ENCODE data around the gene CD36. TPM values are rescaled to one million over a fixed set of nuclear protein-coding genes. Genes with fewer than 3 reads are reported as not detected.
A peak's percentile ranks its signal among the peaks of the same experiment; 100 is the strongest.

CD36 gene
- total and polyA plus RNA-seq, 10 of the 15 experiments (the other 5 are each of a cell fraction or from before 2014, with no cell fraction given), result 0.20 to 283 (median 172) TPM

GRCh38 chr7:80699045-80699638 is 60.7 kb downstream of the CD36 start:
- no peaks in the 10 kb centered on the region for H4K20me1 ChIP-seq (ENCODE audit: control insufficient read depth, insufficient read depth)
- RAD21 ChIA-PET (ENCODE audit: unreplicated experiment), result interaction anchor here (1.9 kb wide), 1 partner anchor 771 kb away, joined by 8 read pairs; no protein-coding TSS in a partner anchor

More at GRCh38 chr7:80699045-80699638, 60.7 kb downstream of the CD36 start:
- 19% methylated on average over 5 of the region's 5 CpGs for whole genome bisulfite sequencing (ENCODE audit: insufficient coverage, insufficient replicate concordance, low lambda C conversion rate, missing lambda C conversion rate)
- Histone ChIP-seq H3K36me3 (ENCODE audit: control insufficient read depth in 2 of 2, insufficient read depth in 2 of 2, low read length in 1 of 2) (no peaks in the 10 kb centered on the region), H3K9me3 (replicated peaks; ENCODE audit: control insufficient read depth, insufficient read depth, low read length) (no peaks in the 10 kb centered on the region), H3K9ac (ENCODE audit: control insufficient read depth, insufficient read depth, low read length) (no peak overlapping the region), H3K27ac (ENCODE audit: control insufficient read depth, insufficient read depth) (no peak overlapping the region), H3K4me3 (no peak overlapping the region), H3K4me2 (ENCODE audit: control insufficient read depth, insufficient read depth) (no peak overlapping the region), H2AFZ (ENCODE audit: control insufficient read depth, low read depth, low read length) (no peak overlapping the region), H3K4me1 (ENCODE audit: control insufficient read depth, insufficient read depth, low read length) (no peaks in the 10 kb centered on the region), H3K27me3 (replicated peaks in 1 of 2; ENCODE audit: control insufficient read depth in 2 of 2, insufficient read depth in 2 of 2, low read length in 1 of 2) (no peaks in the 10 kb centered on the region), H3K79me2 (ENCODE audit: control insufficient read depth, insufficient read depth, low read length) (no peaks in the 10 kb centered on the region)
- SMC1A ChIA-PET (ENCODE audit: uncharacterized antibody, unreplicated experiment), result interaction anchor here (2.0 kb wide), 1 partner anchor 772 kb away, joined by 13 read pairs; no protein-coding TSS in a partner anchor
- in situ Hi-C loops (cut with MboI), result no loop called here
- FAIRE-seq (peak; percentile 85), DNase-seq (ENCODE audit: low read depth, low spot score) (no peak), ATAC-seq (peak; percentile 74)
- CTCF ChIA-PET, result interaction anchor here (0.7 to 6.0 kb wide), 4 partner anchors 765 to 792 kb away, joined by 3 to 41 read pairs (median 8); no protein-coding TSS in a partner anchor
- intact Hi-C loops (cut with micrococcal nuclease; ENCODE audit: unreplicated experiment), result loop anchor here (1.0 kb wide), 1 partner anchor 771 kb away; no protein-coding TSS in a partner anchor
- TF ChIP-seq SMC3 (IDR thresholded peaks at IDR 0.05; ENCODE audit: borderline replicate concordance, low read length) (peak; percentile 77; the same call in 1 of the 2 replicates), CTCF (IDR thresholded peaks at IDR 0.05 in 2 of 3, conservative IDR thresholded peaks at IDR 0.05 in 1 of 3; ENCODE audit: control insufficient read depth in 2 of 3, extremely low read depth in 1 of 3, insufficient read depth in 1 of 3, low read depth in 3 of 3, low read length in 3 of 3) (peak; percentile 36 to 71 (median 51); a peak in 5 of 6 replicates), RAD21 (IDR thresholded peaks at IDR 0.05; ENCODE audit: insufficient read depth, low read depth, low read length) (peak; percentile 85), JUNB (IDR thresholded peaks at IDR 0.05) (no peak), BRCA1 (IDR thresholded peaks at IDR 0.05; ENCODE audit: low read depth, low read length) (no peak), TCF3 (IDR thresholded peaks at IDR 0.05; ENCODE audit: borderline replicate concordance, insufficient read depth, low read depth, low read length) (no peak)
- TF ChIP-seq, protein P1, sequence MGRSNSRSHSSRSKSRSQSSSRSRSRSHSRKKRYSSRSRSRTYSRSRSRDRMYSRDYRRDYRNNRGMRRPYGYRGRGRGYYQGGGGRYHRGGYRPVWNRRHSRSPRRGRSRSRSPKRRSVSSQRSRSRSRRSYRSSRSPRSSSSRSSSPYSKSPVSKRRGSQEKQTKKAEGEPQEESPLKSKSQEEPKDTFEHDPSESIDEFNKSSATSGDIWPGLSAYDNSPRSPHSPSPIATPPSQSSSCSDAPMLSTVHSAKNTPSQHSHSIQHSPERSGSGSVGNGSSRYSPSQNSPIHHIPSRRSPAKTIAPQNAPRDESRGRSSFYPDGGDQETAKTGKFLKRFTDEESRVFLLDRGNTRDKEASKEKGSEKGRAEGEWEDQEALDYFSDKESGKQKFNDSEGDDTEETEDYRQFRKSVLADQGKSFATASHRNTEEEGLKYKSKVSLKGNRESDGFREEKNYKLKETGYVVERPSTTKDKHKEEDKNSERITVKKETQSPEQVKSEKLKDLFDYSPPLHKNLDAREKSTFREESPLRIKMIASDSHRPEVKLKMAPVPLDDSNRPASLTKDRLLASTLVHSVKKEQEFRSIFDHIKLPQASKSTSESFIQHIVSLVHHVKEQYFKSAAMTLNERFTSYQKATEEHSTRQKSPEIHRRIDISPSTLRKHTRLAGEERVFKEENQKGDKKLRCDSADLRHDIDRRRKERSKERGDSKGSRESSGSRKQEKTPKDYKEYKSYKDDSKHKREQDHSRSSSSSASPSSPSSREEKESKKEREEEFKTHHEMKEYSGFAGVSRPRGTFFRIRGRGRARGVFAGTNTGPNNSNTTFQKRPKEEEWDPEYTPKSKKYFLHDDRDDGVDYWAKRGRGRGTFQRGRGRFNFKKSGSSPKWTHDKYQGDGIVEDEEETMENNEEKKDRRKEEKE (IDR thresholded peaks at IDR 0.05), result no peak
- no TSS peak for BruUV-seq (replicated peaks)
- POLR2A ChIA-PET, result no interaction called here
